Hepatocyte (in vitro differentiated cells): Measurements from ENCODE around the gene TRIM16. TPM values are rescaled to one million over a fixed set of nuclear protein-coding genes. Genes with fewer than 3 reads are reported as not detected.

ENCODE experiments used
- DNase-seq: peaks from one replicate; pipeline ENCODE4 v3.0.0-alpha.2; 2016; ENCODE audit warnings: low spot score
- H2AFZ ChIP-seq: fragments of 200-600 bp; sonication (generic); 2 replicates; pipeline ENCODE4 v1.6.0; 2016; ENCODE audit warnings: antibody characterized with exemption, mild to moderate bottlenecking
- H3K27ac ChIP-seq: fragments of 200-600 bp; sonication (generic); 2 replicates; pipeline ENCODE4 v1.5.1; 2016; ENCODE audit warnings: mild to moderate bottlenecking
- H3K27me3 ChIP-seq: fragments of 200-600 bp; sonication (generic); 2 replicates; pipeline ENCODE4 v1.6.1; 2016
- H3K36me3 ChIP-seq: fragments of 200-600 bp; sonication (generic); replicated peaks from 2 replicates; pipeline ENCODE4 v1.5.1; 2016; ENCODE audit warnings: low read depth; ENCODE audit not compliant: insufficient read depth
- H3K4me1 ChIP-seq: fragments of 200-600 bp; sonication (generic); 2 replicates; pipeline ENCODE4 v1.5.1; 2016; ENCODE audit warnings: mild to moderate bottlenecking, moderate library complexity; ENCODE audit not compliant: insufficient read depth
- H3K4me2 ChIP-seq: fragments of 200-600 bp; sonication (generic); 2 replicates; pipeline ENCODE4 v1.6.0; 2016
- H3K4me3 ChIP-seq: fragments of 200-600 bp; sonication (generic); 2 replicates; pipeline ENCODE4 v1.5.1; 2016; ENCODE audit warnings: mild to moderate bottlenecking
- H3K79me2 ChIP-seq: fragments of 200-600 bp; sonication (generic); 2 replicates; pipeline ENCODE4 v1.6.0; 2017; ENCODE audit warnings: mild to moderate bottlenecking
- H3K9me2 ChIP-seq: fragments of 200-600 bp; sonication (generic); replicated peaks from 2 replicates; pipeline ENCODE4 v1.6.0; 2017; ENCODE audit warnings: mild to moderate bottlenecking; ENCODE audit not compliant: insufficient read depth
- H3K9me3 ChIP-seq: fragments of 200-600 bp; sonication (generic); 2 replicates; pipeline ENCODE4 v1.5.1; 2016; ENCODE audit warnings: low read depth, mild to moderate bottlenecking
- H4K20me1 ChIP-seq: fragments of 200-600 bp; sonication (generic); 2 replicates; pipeline ENCODE4 v1.6.0; 2016; ENCODE audit warnings: mild to moderate bottlenecking; ENCODE audit not compliant: insufficient read depth, poor library complexity, severe bottlenecking
- EZH2 ChIP-seq: fragments of 200-600 bp; sonication (generic); IDR thresholded peaks from 2 replicates; pipeline ENCODE4 v1.6.1; 2016; ENCODE audit warnings: antibody characterized with exemption, mild to moderate bottlenecking, borderline replicate concordance
- EZH2phosphoT487 ChIP-seq: fragments of 200-600 bp; sonication (generic); IDR thresholded peaks from one replicate; pipeline ENCODE4 v1.6.1; 2018; ENCODE audit warnings: antibody characterized with exemption, mild to moderate bottlenecking, low read depth, moderate library complexity; ENCODE audit not compliant: unreplicated experiment, severe bottlenecking
- WGBS: methylation state at CpG from one replicate; pipeline ENCODE4 v1.1.6; 2016; ENCODE audit warnings: low lambda C conversion rate; ENCODE audit errors: missing lambda C conversion rate; 5-methylcytosine and 5-hydroxymethylcytosine counted together
- polyA plus RNA-seq: library from polyadenylated mRNA; unstranded; fragments of >200 nt; fragmentation: Nextera tagmentation; extraction: Ambion mirVana; gene quantifications from 2 replicates; pipeline ENCODE4 v1.2.1, GENCODE V29; 2016
- total RNA-seq: library from RNA; depleted of rRNA; stranded (reverse); fragments of >200 nt; gene quantifications from 2 replicates; pipeline ENCODE4 v1.2.3, GENCODE V29; 2014
- TF ChIP-seq, protein P1 (sequence below): fragments of 200-600 bp; sonication (generic); IDR thresholded peaks from 2 replicates; pipeline ENCODE4 v1.5.1; 2016; ENCODE audit warnings: antibody characterized with exemption, mild to moderate bottlenecking; ENCODE audit not compliant: poor library complexity

Gene TRIM16
- total and polyA plus RNA-seq, 2 experiments from 2014 or later: 19.5 to 30.6 TPM

DNA sequence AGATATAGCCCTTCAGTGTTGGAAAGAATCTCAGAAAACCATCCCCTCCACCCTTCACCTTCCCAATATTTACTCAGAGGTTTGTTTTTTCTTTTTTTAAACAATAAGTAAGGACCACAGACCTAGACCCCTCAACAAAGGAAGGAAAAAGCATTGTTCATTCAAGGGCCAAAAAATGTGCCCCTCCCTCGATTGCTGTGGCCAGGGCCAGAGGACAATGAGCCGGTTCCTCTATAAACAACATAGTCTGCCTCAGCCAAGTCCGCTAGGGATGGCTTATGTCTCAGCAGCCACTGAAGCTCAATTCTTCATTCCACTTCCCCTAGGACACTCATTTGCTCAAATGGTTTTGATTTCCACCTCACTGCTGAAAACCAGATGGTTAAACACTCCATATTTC is 24.0 kb downstream of the TRIM16 start:
- Histone ChIP-seq H3K9me2 (no peaks in the 10 kb centered on the region), H3K4me2 (no peak overlapping the region), H3K27me3 (no peaks in the 10 kb centered on the region), H4K20me1 (no peaks in the 10 kb centered on the region), H3K4me3 (no peak overlapping the region), H3K27ac (peak overlapping the region; percentile 19), H3K9me3 (no peaks in the 10 kb centered on the region), H3K4me1 (peaks cover 14% of the 10 kb centered on the region), H2AFZ (no peak overlapping the region), H3K36me3 (no peaks in the 10 kb centered on the region), H3K79me2 (no peaks in the 10 kb centered on the region)
- TF ChIP-seq EZH2 (no peak), EZH2phosphoT487 (no peak)
- TF ChIP-seq, protein P1, sequence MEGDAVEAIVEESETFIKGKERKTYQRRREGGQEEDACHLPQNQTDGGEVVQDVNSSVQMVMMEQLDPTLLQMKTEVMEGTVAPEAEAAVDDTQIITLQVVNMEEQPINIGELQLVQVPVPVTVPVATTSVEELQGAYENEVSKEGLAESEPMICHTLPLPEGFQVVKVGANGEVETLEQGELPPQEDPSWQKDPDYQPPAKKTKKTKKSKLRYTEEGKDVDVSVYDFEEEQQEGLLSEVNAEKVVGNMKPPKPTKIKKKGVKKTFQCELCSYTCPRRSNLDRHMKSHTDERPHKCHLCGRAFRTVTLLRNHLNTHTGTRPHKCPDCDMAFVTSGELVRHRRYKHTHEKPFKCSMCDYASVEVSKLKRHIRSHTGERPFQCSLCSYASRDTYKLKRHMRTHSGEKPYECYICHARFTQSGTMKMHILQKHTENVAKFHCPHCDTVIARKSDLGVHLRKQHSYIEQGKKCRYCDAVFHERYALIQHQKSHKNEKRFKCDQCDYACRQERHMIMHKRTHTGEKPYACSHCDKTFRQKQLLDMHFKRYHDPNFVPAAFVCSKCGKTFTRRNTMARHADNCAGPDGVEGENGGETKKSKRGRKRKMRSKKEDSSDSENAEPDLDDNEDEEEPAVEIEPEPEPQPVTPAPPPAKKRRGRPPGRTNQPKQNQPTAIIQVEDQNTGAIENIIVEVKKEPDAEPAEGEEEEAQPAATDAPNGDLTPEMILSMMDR: no peak
- 59% methylated on average over 3 of the region's 3 CpGs for WGBS
- DNase-seq: no peak

DNA sequence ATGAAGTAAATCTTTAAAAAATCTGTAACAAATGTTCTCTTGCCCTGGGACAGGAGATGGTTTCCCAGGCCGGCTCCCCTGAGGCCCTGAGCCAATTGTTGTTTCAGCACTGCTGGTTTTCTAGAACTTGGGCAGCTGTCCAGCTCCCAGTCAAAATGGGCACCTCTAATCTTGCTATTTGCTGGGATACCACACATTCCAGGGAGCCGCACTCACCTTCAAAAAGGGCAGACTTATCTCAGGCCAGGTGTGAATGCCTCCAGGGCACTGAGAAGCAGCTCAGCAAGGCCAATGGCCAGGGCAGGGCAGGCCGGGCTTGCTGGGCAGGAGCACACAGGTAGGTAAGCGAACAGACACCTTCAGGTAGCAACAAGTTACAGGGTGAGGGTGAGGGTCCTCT is 24.4 kb downstream of the TRIM16 start:
- Histone ChIP-seq H3K9me3 (no peaks in the 10 kb centered on the region), H3K27me3 (no peaks in the 10 kb centered on the region), H3K4me2 (no peak overlapping the region), H3K79me2 (no peaks in the 10 kb centered on the region), H2AFZ (no peak overlapping the region), H3K4me3 (no peak overlapping the region), H3K9me2 (no peaks in the 10 kb centered on the region), H4K20me1 (no peaks in the 10 kb centered on the region), H3K27ac (peak overlapping the region; percentile 19), H3K36me3 (no peaks in the 10 kb centered on the region), H3K4me1 (peaks cover 19% of the 10 kb centered on the region)
- no peak for DNase-seq
- 72% methylated on average over 4 of the region's 4 CpGs for WGBS
- TF ChIP-seq, protein P1: no peak
- TF ChIP-seq EZH2phosphoT487 (no peak), EZH2 (no peak)

DNA sequence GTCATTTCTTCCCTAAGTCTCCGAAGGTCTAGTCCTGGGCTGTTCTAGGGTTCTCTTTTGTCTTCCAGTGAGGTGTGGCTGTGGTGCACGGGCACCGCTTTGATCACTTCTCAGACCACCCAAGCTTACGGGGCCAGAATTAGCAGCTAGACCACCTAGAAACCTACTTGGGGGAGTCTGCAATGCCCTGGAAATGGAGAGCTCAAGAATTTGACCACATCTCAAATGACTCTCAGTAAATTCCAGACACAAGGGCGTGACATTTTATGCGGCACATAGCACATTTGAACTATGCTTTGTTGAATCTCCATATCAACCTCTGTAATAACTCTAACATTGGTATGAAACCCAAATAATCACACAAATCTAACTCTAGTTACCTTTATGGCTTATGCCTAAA is 24.9 kb downstream of the TRIM16 start:
- TF ChIP-seq EZH2phosphoT487 (no peak), EZH2 (no peak)
- TF ChIP-seq, protein P1: no peak
- H3K36me3 ChIP-seq: no peaks in the 10 kb centered on the region
- no peak overlapping the region for H3K4me3 ChIP-seq
- 85% methylated on average over 6 of the region's 6 CpGs for WGBS
- peaks cover 22% of the 10 kb centered on the region for H3K4me1 ChIP-seq
- H3K4me2 ChIP-seq: no peak overlapping the region
- DNase-seq: no peak
- H3K79me2 ChIP-seq: no peaks in the 10 kb centered on the region
- no peak overlapping the region for H3K27ac ChIP-seq
- H3K9me2 ChIP-seq: no peaks in the 10 kb centered on the region
- no peaks in the 10 kb centered on the region for H3K9me3 ChIP-seq
- no peak overlapping the region for H2AFZ ChIP-seq
- no peaks in the 10 kb centered on the region for H4K20me1 ChIP-seq
- H3K27me3 ChIP-seq: no peaks in the 10 kb centered on the region

DNA sequence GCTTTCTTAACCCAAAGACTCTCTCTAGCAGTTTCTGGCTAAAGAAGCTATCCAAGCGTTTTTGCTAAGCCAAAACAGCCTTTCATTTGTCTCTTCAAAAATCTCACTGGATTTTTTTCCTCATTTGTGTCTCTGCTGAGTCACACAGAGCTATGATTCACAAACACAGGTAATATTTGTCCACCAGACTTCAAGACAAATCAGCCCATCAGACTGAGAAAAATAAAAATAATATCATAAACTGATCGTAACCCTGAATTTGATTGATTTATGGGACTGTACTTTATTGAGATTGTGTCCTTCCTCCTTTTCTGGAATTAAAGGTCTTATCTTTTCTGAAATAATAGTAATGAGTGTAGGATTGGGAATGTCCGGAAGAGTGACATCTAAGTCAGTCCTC is 25.8 kb downstream of the TRIM16 start:
- Histone ChIP-seq H2AFZ (no peak overlapping the region), H3K9me2 (no peaks in the 10 kb centered on the region), H3K27ac (no peak overlapping the region), H3K79me2 (no peaks in the 10 kb centered on the region), H3K4me2 (no peak overlapping the region), H3K4me3 (no peak overlapping the region), H4K20me1 (no peaks in the 10 kb centered on the region), H3K9me3 (no peaks in the 10 kb centered on the region), H3K27me3 (no peaks in the 10 kb centered on the region), H3K4me1 (peaks cover 28% of the 10 kb centered on the region), H3K36me3 (no peaks in the 10 kb centered on the region)
- no peak for TF ChIP-seq EZH2
- no peak for TF ChIP-seq EZH2phosphoT487
- TF ChIP-seq, protein P1: no peak
- DNase-seq: no peak
- WGBS: 82% methylated on average over 3 of the region's 3 CpGs
